ENCODE results near the gene DOCK6. TPM values are rescaled to one million over a fixed set of nuclear protein-coding genes. Genes with fewer than 3 reads are reported as not detected.

DOCK6 gene
- total RNA-seq, 1 donor from 2014 or later, result 56.8 TPM

DNA sequence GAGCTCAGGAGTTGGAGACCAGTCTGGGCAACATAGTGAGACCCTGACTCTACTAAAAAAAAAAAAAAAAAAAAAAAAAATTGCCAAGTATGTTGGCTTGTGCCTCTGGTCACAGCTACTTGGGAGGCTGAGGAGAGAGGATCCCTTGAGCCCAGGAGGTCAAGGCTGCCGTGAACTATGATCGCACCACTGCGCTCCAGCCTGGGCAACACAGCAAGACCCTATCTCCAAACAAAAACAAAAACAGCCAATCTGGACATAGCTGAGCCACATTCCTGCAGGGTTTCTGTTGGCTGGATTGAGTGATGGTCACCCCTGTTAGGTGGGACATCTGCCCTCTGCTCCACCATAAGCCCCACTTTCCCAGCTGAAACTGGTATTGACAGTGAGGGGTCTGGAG is 36.5 kb downstream of the DOCK6 start:
- H3K27me3 ChIP-seq (ENCODE audit: control insufficient read depth, insufficient read depth, low read length), result no peaks in the 10 kb centered on the region
- H3K4me3 ChIP-seq (ENCODE audit: low read depth, low read length), result no peak overlapping the region
- TF ChIP-seq, protein P1, sequence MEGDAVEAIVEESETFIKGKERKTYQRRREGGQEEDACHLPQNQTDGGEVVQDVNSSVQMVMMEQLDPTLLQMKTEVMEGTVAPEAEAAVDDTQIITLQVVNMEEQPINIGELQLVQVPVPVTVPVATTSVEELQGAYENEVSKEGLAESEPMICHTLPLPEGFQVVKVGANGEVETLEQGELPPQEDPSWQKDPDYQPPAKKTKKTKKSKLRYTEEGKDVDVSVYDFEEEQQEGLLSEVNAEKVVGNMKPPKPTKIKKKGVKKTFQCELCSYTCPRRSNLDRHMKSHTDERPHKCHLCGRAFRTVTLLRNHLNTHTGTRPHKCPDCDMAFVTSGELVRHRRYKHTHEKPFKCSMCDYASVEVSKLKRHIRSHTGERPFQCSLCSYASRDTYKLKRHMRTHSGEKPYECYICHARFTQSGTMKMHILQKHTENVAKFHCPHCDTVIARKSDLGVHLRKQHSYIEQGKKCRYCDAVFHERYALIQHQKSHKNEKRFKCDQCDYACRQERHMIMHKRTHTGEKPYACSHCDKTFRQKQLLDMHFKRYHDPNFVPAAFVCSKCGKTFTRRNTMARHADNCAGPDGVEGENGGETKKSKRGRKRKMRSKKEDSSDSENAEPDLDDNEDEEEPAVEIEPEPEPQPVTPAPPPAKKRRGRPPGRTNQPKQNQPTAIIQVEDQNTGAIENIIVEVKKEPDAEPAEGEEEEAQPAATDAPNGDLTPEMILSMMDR (IDR thresholded peaks at IDR 0.05; ENCODE audit: insufficient read depth, low read length, poor library complexity, severe bottlenecking), result no peak
- DNase-seq (ENCODE audit: low read depth), result no peak
- no peaks in the 10 kb centered on the region for H3K36me3 ChIP-seq (ENCODE audit: control insufficient read depth, insufficient read depth, low read length)

DNA sequence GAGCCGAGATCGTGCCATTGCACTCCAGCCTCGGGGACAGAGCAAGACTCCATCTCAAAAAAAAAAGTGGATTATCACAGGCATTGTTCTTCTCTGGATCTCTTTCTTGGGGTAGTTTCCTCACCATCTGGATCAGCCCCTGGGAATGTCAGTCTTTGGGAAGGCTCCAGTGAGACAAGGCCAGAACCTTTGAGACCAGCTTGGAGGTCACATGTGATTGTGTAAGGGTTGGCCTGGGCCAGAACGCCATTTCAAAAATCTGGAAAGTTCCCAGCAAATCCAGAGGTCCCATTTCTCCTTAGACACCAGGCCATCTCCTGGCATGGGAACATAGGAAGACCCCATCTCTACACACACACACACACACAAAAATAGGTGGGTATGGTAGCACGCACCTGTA is 37.2 kb downstream of the DOCK6 start:
- DNase-seq (ENCODE audit: low read depth), result no peak
- no peaks in the 10 kb centered on the region for H3K27me3 ChIP-seq (ENCODE audit: control insufficient read depth, insufficient read depth, low read length)
- H3K36me3 ChIP-seq (ENCODE audit: control insufficient read depth, insufficient read depth, low read length), result no peaks in the 10 kb centered on the region
- TF ChIP-seq, protein P1 (IDR thresholded peaks at IDR 0.05; ENCODE audit: insufficient read depth, low read length, poor library complexity, severe bottlenecking), result no peak
- H3K4me3 ChIP-seq (ENCODE audit: low read depth, low read length), result no peak overlapping the region

DNA sequence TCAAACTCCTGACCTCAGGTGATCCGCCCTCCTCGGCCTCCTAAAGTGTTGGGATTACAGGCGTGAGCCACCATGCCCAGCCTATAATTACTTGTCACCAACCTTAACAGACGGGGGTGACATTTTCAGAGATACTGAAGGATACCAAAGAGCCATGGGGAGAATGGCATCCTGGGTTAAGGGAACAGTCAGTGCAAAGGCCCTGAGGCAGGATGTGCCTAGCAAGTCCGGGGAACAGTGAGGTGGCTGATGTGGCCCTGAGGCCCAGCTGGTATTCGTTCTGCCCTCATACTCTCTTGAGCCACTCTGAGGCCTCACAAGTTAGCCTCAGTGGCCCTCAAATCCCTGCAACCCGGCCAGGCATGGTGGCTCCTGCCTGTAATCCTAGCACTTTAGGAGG is 37.9 kb downstream of the DOCK6 start:
- TF ChIP-seq, protein P1 (IDR thresholded peaks at IDR 0.05; ENCODE audit: insufficient read depth, low read length, poor library complexity, severe bottlenecking), result no peak
- no peaks in the 10 kb centered on the region for H3K27me3 ChIP-seq (ENCODE audit: control insufficient read depth, insufficient read depth, low read length)
- H3K36me3 ChIP-seq (ENCODE audit: control insufficient read depth, insufficient read depth, low read length), result no peaks in the 10 kb centered on the region
- DNase-seq (ENCODE audit: low read depth), result no peak
- no peak overlapping the region for H3K4me3 ChIP-seq (ENCODE audit: low read depth, low read length)

DNA sequence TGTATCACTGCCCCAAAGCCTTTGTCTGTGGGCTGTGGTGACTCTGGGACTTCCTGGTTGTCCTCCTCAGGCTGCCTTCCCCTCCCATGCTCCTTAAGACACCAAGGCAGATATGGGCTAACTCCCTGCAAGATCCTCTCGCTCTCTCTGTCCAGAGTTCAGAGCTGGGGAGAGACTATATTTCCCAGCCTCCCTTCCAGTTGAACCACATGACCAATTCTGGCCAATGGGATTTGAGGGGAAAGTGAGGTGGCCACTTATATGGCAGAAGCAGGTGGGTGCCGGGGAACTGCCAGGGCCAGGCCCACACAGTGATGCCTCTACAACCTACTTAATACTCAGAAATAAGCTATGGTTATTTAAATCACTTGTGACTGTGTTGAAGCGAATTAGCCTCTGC is 39.1 kb downstream of the DOCK6 start:
- TF ChIP-seq, protein P1 (IDR thresholded peaks at IDR 0.05; ENCODE audit: insufficient read depth, low read length, poor library complexity, severe bottlenecking), result no peak
- DNase-seq (ENCODE audit: low read depth), result no peak
- H3K4me3 ChIP-seq (ENCODE audit: low read depth, low read length), result no peak overlapping the region
- no peaks in the 10 kb centered on the region for H3K27me3 ChIP-seq (ENCODE audit: control insufficient read depth, insufficient read depth, low read length)
- no peaks in the 10 kb centered on the region for H3K36me3 ChIP-seq (ENCODE audit: control insufficient read depth, insufficient read depth, low read length)

DNA sequence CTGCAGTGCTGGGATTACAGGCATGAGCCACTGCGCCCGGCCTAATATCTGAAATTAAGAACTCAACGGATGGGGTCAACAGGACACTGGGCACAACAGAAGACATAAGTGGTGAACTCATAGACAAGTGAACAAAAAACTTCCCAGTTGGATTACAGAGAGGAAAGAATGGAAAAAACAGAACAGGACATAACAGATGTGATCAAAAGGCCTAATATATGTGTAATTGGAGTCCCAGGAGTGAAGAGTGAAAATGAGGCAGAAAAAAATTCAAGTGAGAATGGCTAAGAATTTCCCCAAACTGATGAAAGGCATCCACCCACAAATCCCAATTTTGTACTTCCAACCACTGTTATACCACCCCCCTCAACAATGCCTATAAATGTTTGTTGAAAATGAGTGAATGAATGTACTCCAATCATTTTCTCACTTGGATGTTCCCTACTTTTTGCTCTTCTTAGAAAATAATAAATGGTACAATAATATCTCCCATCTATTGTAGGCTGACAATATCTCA is 41.2 kb downstream of the DOCK6 start:
- Histone ChIP-seq H3K4me3 (ENCODE audit: low read depth, low read length) (no peak overlapping the region), H3K27me3 (ENCODE audit: control insufficient read depth, insufficient read depth, low read length) (no peaks in the 10 kb centered on the region), H3K36me3 (ENCODE audit: control insufficient read depth, insufficient read depth, low read length) (no peaks in the 10 kb centered on the region)
- no peak for DNase-seq (ENCODE audit: low read depth)
- TF ChIP-seq, protein P1 (IDR thresholded peaks at IDR 0.05; ENCODE audit: insufficient read depth, low read length, poor library complexity, severe bottlenecking), result no peak

- peaks cover 3% of the 10 kb centered on the region for H3K36me3 ChIP-seq (ENCODE audit: control insufficient read depth, insufficient read depth, low read length)
- H3K4me3 ChIP-seq (ENCODE audit: low read depth, low read length), result no peak overlapping the region
- no peak for DNase-seq (ENCODE audit: low read depth)
- no peaks in the 10 kb centered on the region for H3K27me3 ChIP-seq (ENCODE audit: control insufficient read depth, insufficient read depth, low read length)
- TF ChIP-seq, protein P1 (IDR thresholded peaks at IDR 0.05; ENCODE audit: insufficient read depth, low read length, poor library complexity, severe bottlenecking), result no peak
Measured at GRCh38 chr19:11214387-11214786, 47.9 kb downstream of the DOCK6 start.

Data from kidney epithelial cell (primary cell).